Hematopoietic multipotent progenitor cell (in vitro differentiated cells): ENCODE measurements around the gene UBE2F. TPM values are rescaled to one million over a fixed set of nuclear protein-coding genes. Genes with fewer than 3 reads are reported as not detected.

Experiments
- DNase-seq, 3 donors: peaks; one replicate each; pipeline ENCODE4 v3.0.0-alpha.2; 2011 to 2015; ENCODE audit warnings: low read depth in 2 of 3, low spot score in 2 of 3
- total RNA-seq: library from RNA; depleted of rRNA; stranded (reverse); fragments of >200 nt; gene quantifications from one replicate; pipeline ENCODE4 v1.2.3, GENCODE V29; 2012

The UBE2F gene
- 28.5 TPM for total RNA-seq

- peak; percentile 83 to 97 (median 97) for DNase-seq
Measured at GRCh38 chr2:237966565-237967462, at the start of gene UBE2F. Gene UBE2F (plus strand): TSS chr2:237967014. CDS start chr2:237973108, 6,094 bp downstream.

- DNase-seq: no peak
Measured at GRCh38 chr2:237917696-237918374, 49.0 kb upstream of the UBE2F start.

- DNase-seq: no peak
Measured at GRCh38 chr2:237919593-237919992, 47.2 kb upstream of the UBE2F start.

- DNase-seq: no peak
Measured at GRCh38 chr2:237920673-237921072, 46.1 kb upstream of the UBE2F start.

- no peak for DNase-seq
Measured at GRCh38 chr2:237921967-237922492, 44.8 kb upstream of the UBE2F start.

- no peak for DNase-seq
Measured at GRCh38 chr2:237922641-237923361, 44.0 kb upstream of the UBE2F start.

GRCh38 chr2:237923481-237924163 is 43.2 kb upstream of the UBE2F start:
- peak; percentile 47 to 79 (median 77) for DNase-seq

- DNase-seq: no peak
Measured at GRCh38 chr2:237924164-237924534, 42.7 kb upstream of the UBE2F start.

GRCh38 chr2:237927135-237927534 is 39.7 kb upstream of the UBE2F start:
- DNase-seq: no peak

GRCh38 chr2:237927986-237928385 is 38.8 kb upstream of the UBE2F start:
- DNase-seq: no peak

GRCh38 chr2:237929979-237930378 is 36.8 kb upstream of the UBE2F start:
- no peak for DNase-seq

- DNase-seq: no peak
Measured at GRCh38 chr2:237931205-237931721, 35.6 kb upstream of the UBE2F start.

- DNase-seq: no peak
Measured at GRCh38 chr2:237932731-237933131, 34.1 kb upstream of the UBE2F start.

- DNase-seq: no peak
Measured at GRCh38 chr2:237934186-237934585, 32.6 kb upstream of the UBE2F start.

- DNase-seq: no peak
Measured at GRCh38 chr2:237935740-237936452, 30.9 kb upstream of the UBE2F start.

- no peak for DNase-seq
Measured at GRCh38 chr2:237939251-237939650, 27.6 kb upstream of the UBE2F start.

- DNase-seq: no peak
Measured at GRCh38 chr2:237940828-237941227, 26.0 kb upstream of the UBE2F start.

GRCh38 chr2:237941239-237941638 is 25.6 kb upstream of the UBE2F start:
- no peak for DNase-seq

- DNase-seq: no peak
Measured at GRCh38 chr2:237942513-237942899, 24.3 kb upstream of the UBE2F start.
